ENCODE results near the gene LRRC37B. TPM values are rescaled to one million over a fixed set of nuclear protein-coding genes. Genes with fewer than 3 reads are reported as not detected.

LRRC37B gene
- total RNA-seq (2022; extraction: Qiagen RNA extraction; ENCODE audit: low read depth): 8.7 to 11.8 TPM (median 10.6 TPM) in 5 replicates

GRCh38 chr17:32006957-32007462 lies at the start of gene LRRC37B:
LRRC37B (plus strand) TSS chr17:32007383; CDS start chr17:32021393, 14,010 bp downstream.

Other genes with a start within 250 kb of the LRRC37B start
- gene COPRS, start 148.1 kb upstream of the LRRC37B start, total RNA-seq (2022; extraction: Qiagen RNA extraction; ENCODE audit: low read depth): 128 to 180 TPM (median 166 TPM) in 5 replicates
- 57.0 to 83.3 TPM (median 81.0 TPM) in 5 replicates for gene UTP6, start 105.7 kb upstream of the LRRC37B start, total RNA-seq (2022; extraction: Qiagen RNA extraction; ENCODE audit: low read depth)
- 24.5 to 29.9 TPM (median 25.5 TPM) in 5 replicates for gene SUZ12, start 70.4 kb upstream of the LRRC37B start, total RNA-seq (2022; extraction: Qiagen RNA extraction; ENCODE audit: low read depth)
- gene RHOT1, start 135.1 kb downstream of the LRRC37B start, total RNA-seq (2022; extraction: Qiagen RNA extraction; ENCODE audit: low read depth): 20.8 to 26.6 TPM (median 25.9 TPM) in 5 replicates